Nucleus accumbens (tissue), 56 donors: ENCODE measurements around the gene CLTC.
"Not testable (repeated sequence)": the region's sequence is repeated elsewhere in the genome, so short reads cannot be mapped to it uniquely, and the experiment has no call there.

Experiments
- DNase-seq, 56 donors: peaks; one replicate each; lab custom pipeline; 2025; lab: John Stamatoyannopoulos, UW

CLTC gene

DNA sequence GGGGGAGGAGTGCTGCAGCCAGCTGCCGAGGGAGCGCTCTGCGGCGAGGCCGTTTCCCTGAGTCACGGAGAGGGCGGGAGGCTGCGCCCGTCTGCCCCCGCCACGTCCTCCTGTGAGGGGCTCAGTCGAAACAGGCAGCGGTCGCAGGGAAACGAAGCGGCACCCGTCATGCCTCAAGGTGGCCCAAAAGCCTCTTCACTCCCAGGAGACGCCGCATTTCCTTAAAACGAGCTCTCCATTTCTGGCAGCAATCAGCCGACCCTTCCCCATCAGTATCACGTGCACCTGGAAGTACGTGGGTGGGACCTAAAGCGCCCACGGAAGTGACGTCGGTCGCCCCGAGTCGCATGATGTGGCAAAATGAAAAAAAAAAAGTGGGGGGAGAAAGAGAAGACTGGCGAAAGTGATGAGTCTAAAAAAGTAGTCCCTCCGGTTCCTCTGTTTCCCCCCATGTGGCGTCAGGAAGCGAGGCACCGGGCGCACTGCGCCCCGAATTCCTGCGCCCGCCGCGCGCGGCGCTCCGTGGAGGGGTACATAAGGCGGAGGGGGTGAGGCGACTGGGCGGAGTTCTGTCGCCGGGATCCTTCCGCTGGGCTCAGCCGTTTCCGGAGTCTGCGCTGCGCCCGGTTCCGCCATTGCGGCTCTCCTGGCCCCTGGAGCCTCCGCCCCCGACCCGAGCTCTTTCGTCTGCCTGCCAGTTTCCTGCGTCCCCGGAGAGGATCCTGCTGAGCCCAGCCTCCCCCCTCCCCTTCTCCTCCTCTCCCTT lies at the start of gene CLTC:
CLTC (plus strand) TSS at position 598 of the 766 bp plus-strand sequence. CDS start 237 bp downstream, outside the sequence.
- peak; percentile 29 to 99 (median 95) for DNase-seq

DNA sequence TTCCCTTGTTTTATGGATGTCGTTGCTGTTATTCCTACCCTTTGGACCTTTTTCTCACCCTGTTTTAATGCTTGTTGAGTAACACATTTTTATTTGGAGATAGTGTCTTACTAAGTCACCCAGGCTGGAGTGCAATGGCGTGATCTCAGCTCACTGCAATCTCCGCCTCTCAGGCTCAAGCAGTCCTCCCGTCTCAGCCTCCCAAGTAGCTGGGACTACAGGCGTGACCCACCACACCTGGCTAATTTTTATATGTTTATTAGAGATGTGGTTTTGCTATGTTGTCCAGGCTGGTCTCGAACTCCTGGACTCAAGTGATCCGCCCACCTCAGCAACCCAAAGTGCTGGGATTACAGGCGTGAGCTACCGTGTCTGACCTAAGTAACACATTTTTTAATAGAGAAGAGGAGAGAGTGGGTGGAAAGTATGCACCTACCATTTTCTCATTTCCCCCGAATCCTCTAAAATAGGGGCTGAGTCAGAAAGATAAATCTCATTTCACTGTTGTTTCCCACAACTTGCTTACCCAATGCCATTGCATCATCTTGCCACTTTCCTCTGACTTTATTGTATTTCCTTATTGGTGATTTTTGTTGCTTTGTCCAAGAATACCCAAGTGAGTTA lies 47.3 kb upstream of the CLTC start:
- DNase-seq: no peak

DNA sequence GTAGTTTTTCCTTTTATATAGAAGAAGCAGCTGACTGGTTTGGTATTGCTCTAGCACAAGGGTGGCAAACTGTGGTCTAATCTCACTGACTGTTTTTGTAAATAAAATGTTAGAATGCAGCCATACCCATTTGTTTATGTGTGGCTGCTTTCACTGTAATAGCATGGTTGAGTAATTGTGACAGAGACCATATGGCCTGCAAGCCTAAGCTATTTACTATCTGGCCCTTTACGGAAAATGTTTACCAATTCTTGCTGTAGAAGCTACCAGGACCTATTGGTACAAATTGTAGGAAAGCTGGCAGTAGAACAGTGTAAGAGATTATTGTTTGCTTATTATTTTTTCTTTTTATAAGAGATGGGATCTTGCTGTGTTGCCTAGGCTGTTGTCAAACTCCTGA lies 35.5 kb upstream of the CLTC start:
- not testable (repeated sequence) for DNase-seq

DNA sequence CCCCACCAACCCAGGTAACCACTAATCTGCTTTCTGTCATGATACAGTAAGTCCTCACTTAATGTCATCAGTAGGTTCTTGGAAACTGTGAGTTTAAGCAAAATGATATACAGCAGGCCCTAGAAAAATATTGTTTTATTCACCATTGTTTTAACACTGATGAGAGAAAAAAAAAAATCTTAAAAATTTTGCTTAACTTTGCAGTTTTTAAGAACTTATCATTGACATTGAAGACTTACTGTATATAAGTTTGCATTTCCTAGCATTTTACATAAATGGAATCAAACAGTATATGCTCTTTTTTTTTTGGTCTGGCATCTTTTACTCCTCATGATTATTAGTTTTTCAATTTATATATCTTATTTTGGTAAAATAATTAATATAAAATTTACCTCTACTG lies 19.5 kb upstream of the CLTC start:
- DNase-seq: no peak

DNA sequence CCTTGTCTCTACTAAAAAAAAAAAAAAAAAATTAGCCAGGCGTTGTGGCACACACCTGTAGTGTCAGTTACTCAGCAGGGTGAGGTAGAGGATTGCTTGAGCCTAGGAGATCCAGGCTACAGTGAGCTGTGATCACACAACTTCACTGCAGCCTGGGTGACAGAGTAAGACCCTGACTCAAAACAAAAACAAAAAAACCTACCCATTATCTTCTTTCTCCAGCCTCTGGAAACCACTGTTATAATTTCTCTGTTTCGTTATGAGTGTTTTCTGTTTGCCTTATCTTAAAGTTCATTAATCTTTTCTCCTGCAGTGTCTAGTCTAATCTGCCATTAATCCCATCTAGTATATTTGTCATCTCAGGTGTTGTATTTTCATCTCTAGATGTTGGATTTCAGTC lies 18.6 kb upstream of the CLTC start:
- DNase-seq: no peak

DNA sequence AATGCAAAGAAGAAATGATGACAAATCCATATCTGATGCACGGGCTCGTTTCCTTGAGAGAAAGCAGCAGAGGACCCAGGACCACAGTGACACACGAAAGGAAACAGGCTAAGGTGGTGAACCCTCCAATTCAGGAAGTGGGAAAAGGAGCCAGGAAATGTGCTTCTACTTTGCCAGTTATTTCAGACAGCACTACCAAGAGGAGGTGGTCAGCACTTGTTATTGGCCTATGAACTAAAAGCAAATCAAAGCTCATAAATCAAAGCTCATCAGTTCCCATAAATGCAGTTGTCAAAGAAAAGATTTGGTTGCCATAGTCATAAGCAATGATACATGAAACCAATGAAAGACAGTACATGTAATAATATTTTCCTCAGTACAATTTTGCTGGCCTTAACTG lies 12.6 kb upstream of the CLTC start:
- no peak for DNase-seq

DNA sequence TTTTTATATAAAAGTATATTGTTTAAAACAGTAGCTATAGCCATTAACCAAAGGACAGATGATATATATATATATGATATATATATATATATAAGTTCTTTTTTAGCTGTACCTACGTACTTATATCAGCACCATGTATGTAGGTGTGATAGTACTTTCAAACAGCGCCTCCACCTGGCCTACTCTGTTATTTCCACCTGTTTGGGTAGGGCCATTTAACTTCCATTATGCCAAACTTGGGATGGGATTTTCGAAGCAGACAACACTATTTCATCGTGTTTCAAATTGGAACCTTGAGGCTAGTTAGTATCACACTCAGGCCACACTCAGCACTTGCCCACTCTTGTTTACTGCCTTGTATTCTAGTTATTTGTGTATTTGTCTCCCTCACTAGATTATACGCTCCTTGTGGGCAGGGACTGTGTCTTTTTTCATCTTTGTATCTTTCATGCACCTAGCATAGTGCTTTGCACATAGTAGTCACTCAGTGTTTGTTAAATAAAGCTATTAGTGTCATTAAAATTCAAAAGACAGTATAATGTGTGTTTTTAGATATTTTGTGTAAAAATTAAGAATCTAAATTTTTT lies 11.8 kb upstream of the CLTC start:
- DNase-seq: no peak

DNA sequence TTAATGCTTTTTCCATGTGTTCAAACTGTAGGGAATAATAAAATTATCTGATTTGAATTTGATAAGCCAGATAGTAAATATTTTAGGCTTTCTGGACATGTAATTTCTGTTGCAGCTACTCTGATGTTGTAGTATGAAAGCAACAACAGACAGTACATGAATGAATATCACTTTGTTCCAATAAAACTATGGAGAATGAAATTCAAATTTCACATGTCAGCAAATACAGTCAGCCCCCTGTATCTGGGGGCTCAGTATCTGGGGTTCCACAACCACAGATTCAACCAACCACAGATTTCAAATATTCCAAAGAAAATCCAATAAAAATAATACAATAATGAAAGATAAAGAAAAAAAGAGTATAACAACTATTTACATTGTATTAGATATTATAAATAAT lies 8.2 kb upstream of the CLTC start:
- DNase-seq: no peak

DNA sequence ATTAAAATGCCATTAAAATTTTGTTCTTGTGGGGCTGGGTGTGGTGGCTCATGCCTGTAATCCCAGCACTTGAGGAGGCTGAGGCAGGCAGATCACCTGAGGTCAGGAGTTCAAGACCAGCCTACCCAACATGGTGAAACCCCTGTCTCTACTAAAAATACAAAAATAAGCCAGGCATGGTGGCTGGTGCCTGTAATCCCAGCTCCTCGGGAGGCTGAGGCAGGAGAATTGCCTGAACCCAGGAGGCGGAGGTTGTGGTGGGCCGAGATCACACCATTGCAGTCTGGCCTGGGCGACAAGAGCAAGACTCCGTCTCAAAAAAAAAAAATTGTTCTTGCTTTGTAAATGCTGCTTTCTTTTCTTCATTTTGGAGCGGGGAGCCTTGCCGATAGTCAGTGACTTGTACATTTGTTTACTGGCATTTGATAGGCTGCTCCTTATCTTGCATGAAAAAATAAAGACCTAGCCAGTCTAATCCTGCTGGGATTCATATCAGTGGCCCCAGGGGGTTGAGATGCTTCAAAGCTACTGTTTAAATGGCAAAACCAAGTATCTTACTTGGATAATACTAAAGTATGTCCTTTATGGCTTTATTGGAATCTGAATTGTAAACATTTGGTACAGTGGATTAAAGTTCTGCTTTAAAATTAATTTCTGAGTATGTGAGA lies 3.3 kb upstream of the CLTC start:
- DNase-seq: no peak

DNA sequence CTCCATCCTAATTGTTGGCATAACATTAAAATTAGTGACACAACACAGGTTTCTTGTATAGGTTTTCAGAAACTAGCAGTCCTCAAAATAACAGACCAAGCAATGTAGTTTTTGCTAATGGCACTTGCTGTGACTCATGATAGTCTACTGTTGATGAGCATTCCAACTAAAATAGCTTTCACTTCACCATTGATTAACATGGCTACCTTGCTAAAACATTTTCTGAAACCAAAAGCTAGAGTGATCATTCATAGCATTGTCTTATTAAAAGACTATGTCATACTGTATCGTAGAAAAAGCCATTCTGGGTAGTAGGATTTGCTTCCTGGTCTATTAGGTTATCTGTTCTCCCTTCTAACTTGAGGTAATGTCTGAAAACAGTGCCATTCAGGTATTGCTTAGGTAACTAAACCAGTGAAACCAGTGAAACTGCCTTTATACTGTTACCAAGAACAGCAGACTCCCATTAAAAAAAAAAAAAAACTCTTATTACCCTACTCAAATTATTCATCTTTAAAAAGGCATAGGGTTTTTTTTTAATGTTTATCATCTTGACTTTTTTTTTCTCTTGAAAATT lies 2.5 kb upstream of the CLTC start:
- DNase-seq: no peak

DNA sequence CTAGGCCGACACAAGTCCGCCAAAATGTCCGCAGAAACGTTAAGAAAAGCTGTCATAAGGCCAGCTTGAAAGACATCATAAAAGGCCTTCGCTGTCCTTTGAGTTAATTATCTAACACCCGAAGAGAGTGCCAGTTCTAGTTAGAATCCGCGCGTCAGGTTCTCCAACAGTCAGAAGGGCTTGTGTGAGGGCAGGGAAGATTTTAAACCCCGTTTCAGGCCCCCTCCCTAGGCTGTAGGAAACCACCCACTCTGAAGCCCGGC lies 729 bp upstream of the CLTC start:
- no peak for DNase-seq

DNA sequence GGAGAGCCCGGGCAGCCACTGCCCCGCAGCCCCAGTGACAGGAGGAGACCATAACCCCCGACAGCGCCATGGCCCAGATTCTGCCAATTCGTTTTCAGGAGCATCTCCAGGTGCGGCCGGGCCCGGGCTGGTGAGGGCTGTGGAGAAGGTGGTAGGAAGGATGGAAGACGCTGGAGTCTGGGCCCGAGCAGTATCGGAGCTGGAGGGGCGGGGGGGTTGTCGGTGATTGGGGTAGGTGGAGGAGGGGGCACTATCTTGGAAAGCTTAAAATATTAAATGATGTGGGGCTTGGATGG lies 317 bp downstream of the CLTC start:
- DNase-seq: peak in 3 of 56 donors; percentile 51 to 59 (median 54)

DNA sequence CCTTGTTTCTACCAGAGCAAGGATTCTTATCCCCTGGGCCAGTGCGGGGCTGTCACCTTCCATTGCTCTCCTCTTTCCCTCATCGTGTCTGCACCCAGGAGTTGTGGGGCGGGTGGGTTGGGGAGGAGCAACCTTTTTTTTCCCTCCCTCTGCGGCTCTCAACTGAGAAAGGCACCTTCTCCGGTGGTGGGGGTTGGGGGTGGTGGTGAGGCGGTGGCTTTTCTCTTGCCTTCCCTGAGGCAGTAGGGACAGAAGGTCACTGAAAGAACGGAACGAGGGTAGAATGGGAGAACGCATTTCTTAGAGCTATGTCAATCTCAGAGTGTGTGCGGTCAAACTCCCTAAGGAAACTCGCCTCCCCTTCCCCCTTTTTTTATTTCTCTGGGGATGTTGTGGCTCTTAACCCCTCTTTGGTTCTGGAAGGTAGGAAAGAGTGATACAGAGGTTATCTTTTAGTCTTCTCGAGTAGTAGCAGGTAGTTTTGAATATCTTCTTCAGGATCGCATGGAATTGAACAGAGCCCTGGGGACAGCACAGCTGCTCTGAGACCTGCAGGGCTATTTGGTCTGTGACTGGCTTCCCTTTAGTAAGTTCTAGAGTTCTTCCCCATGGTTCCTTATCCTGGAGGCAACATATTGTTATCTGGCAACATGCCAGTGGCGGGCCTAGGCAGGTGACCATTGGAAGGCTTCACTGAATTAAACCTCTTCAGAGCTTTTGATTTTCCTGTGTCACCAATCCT lies 994 bp downstream of the CLTC start:
- DNase-seq: peak in 43 of 56 donors; percentile 2 to 54 (median 22)

DNA sequence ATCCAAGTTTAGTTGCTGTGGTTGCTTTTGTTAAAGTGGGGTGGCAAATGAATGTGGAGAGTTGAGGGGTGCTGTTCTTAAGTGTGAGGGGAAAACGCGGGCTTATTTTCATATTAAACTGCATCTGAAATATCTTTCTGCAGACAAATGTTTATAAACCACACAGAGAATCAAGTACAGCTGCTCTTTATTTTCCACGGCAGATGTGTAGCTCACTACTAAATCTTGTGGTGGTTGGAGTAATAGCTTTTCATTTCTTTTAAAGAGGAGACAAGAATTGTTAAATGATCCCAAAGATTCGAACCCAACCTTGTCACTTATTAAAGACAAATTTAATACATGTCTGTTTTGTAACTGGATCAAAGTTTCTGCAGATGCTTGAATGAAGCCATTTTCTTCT lies 2.1 kb downstream of the CLTC start:
- DNase-seq: no peak

DNA sequence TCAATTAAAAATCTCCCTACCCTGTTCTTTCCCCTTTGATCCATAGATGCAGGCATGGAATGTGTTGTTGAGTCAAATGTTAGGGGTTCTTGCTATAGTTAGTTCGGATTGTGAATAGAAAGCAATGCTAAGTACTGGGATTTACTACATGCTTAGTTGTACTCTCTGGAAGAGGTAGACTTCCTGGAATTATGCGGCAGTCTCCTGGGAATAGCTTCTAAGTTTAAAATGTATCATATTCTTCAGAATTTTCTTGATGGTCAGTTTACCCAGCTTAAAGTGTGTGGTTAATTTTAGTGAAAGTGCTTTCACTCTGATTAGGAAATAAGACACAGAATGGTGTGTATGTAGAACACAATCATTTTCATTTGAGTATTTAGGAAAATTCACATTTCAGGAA lies 3.5 kb downstream of the CLTC start:
- DNase-seq: no peak

DNA sequence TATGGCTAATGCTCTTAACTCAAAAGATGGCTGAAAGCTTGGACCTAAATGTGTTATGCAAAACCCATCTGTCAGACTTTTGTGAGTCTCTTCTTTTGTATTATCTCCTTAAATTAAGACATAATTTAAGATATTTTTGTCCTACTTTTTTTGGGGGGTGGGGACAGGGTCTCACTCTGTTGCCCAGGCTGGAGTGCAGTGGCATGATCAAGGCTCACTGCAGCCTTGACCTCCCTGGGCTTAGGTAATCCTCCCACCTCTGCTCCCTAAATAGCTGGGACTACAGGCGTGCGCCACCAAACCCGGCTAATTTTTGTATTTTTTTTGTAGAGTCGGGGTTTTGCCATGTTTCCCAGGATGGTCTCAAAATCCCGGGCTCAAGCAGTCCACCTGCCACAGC lies 7.1 kb downstream of the CLTC start:
- DNase-seq: no peak

DNA sequence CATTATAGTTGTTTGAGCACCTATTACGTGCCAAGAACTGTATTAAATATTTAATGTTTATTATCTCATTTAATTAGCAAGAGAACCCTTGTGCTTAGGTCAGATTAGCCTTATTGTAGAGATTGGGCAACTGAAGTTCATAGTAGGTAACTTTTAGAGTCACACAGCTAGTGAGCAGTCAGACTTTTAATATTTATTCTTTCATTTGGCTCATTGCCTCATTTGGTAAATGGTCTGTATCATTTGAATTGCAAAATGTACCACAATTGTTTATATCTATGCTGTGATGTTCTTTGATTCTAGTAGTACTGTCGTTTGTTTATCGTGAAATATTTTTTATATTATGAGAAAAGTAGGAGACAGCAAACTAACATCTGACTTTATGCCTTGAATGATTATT lies 7.6 kb downstream of the CLTC start:
- DNase-seq: no peak

DNA sequence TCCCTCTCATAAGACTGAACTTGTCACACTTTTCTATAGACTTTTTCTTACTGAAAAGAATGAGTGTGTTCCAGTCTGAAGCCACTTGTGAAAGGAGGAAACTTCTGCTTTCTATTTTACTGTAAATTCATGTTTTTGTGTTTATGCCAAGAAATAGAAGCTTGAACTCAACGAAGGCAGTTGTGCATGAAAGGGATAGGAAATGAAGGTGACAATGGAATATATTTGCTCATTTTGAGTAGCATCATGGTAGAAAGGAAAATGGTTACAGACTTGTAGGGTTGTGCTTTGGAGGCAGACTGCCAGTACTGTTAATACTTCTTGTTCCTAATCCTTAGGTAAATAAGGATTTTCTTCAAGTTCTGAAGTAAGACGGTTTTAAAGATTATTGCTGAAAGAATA lies 8.1 kb downstream of the CLTC start:
- no peak for DNase-seq

DNA sequence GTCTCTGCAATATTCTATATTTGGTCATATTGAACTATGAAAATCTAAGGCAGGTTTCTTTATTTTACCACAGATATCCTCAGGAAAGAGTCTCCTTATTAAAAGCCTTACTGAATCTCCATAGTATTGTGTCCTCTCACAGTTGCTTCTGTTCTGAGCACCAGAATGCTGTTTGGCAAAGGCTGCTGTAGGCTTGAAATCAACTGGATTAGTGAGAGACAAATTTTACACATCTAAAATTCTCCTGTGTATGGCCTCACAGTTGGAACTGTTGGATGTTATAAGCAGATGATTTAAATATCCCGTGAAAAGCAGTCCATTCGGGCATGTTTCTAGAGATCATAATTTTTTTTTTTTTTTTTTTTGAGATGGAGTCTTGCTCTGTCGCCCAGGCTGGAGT lies 9.5 kb downstream of the CLTC start:
- DNase-seq: no peak

DNA sequence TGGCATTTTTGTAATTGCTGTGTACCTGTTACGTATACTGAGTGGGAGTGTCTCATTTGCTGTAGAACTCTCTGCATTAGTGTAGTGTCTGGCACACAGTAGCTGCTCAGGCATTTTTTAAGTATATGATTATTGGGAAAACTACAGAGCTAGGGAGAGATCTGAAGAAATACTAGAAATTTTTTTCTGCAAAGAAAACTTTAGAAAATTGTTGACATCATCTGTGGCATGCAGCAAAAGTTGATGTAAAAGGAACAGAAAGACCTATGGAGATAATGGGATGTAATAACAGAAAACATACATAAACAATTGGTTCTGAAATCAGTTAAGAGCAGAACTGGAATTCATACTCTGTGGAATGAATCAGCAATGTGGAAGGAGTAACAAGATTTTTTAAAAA lies 11.6 kb downstream of the CLTC start:
- no peak for DNase-seq

DNA sequence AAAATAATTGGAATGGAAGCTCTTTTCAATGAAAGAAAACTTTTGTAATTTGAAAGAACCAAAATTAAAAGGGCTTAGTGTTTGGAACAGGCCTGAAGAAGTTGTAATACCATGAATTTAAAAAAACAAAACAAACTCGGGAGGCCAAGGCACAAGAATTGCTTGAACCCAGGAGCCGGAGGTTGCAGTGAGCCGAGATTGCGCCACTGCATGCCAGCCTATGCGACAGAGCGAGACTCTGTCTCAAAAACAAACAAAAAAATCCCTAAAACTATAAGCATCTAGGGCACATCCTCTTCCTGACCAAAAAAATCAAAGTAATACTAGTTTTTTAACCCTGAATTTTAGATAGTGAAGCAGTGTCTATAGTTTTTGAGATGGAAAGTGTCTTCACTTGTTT lies 12.7 kb downstream of the CLTC start:
- DNase-seq: no peak
